A673 (cell line): ENCODE data around the gene ARMC12. TPM values are rescaled to one million over a fixed set of nuclear protein-coding genes. Genes with fewer than 3 reads are reported as not detected.

ENCODE experiments used
- BruUV-seq: library from RNA; stranded (reverse); fragments of 400-500 nt; replicated peaks from 2 replicates; lab custom pipeline; 2021; lab: Mats Ljungman, UMichigan
- CTCF ChIA-PET: fragments of 300-600 bp; sonication (Branson Sonifier 250); formaldehyde crosslinking; loops from one replicate; lab custom pipeline; 2022; ENCODE audit warnings: antibody characterized with exemption; lab: Charles Lee
- POLR2A ChIA-PET: fragments of 300-600 bp; sonication (Branson Sonifier 250); formaldehyde crosslinking; loops from one replicate; lab custom pipeline; 2022; ENCODE audit warnings: antibody characterized with exemption; ENCODE audit not compliant: low non-redundant PET; lab: Charles Lee
- DNase-seq: peaks from one replicate; pipeline ENCODE4 v3.0.0-alpha.2; 2015; ENCODE audit warnings: low spot score
- H3K27ac ChIP-seq: fragments of 200-600 bp; sonication (generic); 2 replicates; pipeline ENCODE4 v1.5.1; 2016; ENCODE audit warnings: mixed run types, low read depth, mild to moderate bottlenecking, mixed read lengths, antibody characterized with exemption, low read length; ENCODE audit not compliant: poor library complexity, severe bottlenecking
- H3K27me3 ChIP-seq: fragments of 200-600 bp; sonication (generic); replicated peaks from 2 replicates; pipeline ENCODE4 v1.6.1; 2017; ENCODE audit warnings: mixed run types, low read depth, mild to moderate bottlenecking, mixed read lengths, antibody characterized with exemption, low read length; ENCODE audit not compliant: insufficient read depth, poor library complexity
- H3K36me3 ChIP-seq: fragments of 200-600 bp; sonication (generic); 2 replicates; pipeline ENCODE4 v1.6.1; 2016; ENCODE audit warnings: mixed run types, mild to moderate bottlenecking, mixed read lengths, antibody characterized with exemption, low read length; ENCODE audit not compliant: insufficient read depth, poor library complexity, severe bottlenecking
- H3K4me1 ChIP-seq: fragments of 200-600 bp; sonication (generic); 2 replicates; pipeline ENCODE4 v1.6.1; 2017; ENCODE audit warnings: mixed run types, mild to moderate bottlenecking, mixed read lengths, antibody characterized with exemption, low read length; ENCODE audit not compliant: insufficient read depth, poor library complexity, severe bottlenecking
- H3K4me3 ChIP-seq: fragments of 200-600 bp; sonication (generic); 2 replicates; pipeline ENCODE4 v1.5.1; 2016; ENCODE audit warnings: low read depth, mixed run types, mild to moderate bottlenecking, mixed read lengths, low read length; ENCODE audit not compliant: poor library complexity, severe bottlenecking
- H3K9me3 ChIP-seq: fragments of 200-600 bp; sonication (generic); 2 replicates; pipeline ENCODE4 v1.6.1; 2016; ENCODE audit warnings: mixed run types, low read depth, mild to moderate bottlenecking, mixed read lengths, antibody characterized with exemption, low read length; ENCODE audit not compliant: poor library complexity, severe bottlenecking
- EZH2 ChIP-seq: fragments of 200-600 bp; sonication (generic); IDR thresholded peaks from 2 replicates; pipeline ENCODE4 v1.6.1; 2017; ENCODE audit warnings: borderline replicate concordance, low read depth, mild to moderate bottlenecking, mixed read lengths, antibody characterized with exemption, low read length; ENCODE audit not compliant: poor library complexity, severe bottlenecking
- intact Hi-C: fragments of 100-400 bp; cut with micrococcal nuclease; formaldehyde crosslinking; loops from one replicate; pipeline ENCODE4 v1.10.0; 2022; ENCODE audit not compliant: unreplicated experiment
- total RNA-seq: library from RNA; stranded (reverse); gene quantifications from 2 replicates; pipeline ENCODE4 v1.2.3, GENCODE V29; 2021
- TF ChIP-seq, protein P1 (sequence below): fragments of 300-800, 200-600 bp; sonication (generic); conservative IDR thresholded peaks from 2 replicates; pipeline ENCODE4 v1.5.1; 2017; ENCODE audit warnings: low read depth, mild to moderate bottlenecking, antibody characterized with exemption, low read length, moderate library complexity, mixed read lengths

Gene ARMC12
- total RNA-seq, 1 experiment from 2014 or later = 1.0 TPM

DNA sequence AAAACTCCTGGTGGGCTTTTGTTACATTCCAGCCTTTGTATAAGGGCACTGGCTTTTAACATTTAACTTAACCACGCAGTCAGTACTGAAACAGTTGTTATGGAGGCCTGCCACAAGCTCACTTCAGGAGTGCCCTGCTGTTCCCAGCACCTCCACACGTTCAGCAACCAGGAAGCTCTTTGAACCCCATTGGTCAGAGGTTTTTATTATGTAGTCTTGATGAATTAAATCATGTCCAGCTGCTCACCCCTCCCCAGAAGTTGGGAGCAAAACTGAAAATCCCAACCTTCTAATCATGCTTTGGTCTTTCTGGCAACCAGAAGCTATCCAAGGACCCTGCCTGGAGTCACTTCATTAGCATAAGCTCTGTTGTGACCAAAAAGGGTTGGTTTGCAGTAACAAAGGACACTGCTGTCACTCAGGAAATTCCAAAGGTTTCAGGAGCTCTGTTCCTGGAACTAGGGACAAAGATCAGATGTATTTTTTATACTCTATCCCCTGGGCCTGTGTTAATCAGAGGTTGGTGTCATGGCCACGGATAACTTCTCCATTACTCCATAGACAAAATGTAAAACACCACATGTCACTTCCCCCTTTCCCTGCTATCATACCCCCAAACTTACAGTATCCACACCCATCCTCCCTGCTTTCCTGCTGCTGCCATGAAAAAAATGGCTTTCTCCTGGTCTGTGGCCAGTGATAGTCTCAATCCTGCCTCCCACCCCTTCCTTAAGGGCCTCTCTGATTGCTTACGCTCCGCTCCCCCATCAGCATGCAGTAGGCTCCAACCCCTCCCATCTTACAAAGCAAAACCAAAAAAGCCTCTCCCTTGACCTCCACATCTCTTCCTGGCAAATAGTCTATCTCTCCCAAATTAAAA is 3.1 kb downstream of the ARMC12 start:
- Histone ChIP-seq H3K36me3 (no peaks in the 10 kb centered on the region), H3K9me3 (no peaks in the 10 kb centered on the region), H3K27ac (peak overlapping the region; percentile 28), H3K27me3 (no peaks in the 10 kb centered on the region), H3K4me3 (no peak overlapping the region), H3K4me1 (peaks cover 7% of the 10 kb centered on the region)
- DNase-seq = peak; percentile 36
- no TSS peak for BruUV-seq
- ChIA-PET POLR2A (no interaction called here), CTCF (interaction anchor here (0.5 to 1.6 kb wide), 4 partner anchors 15 to 217 kb away, joined by 3 to 7 read pairs (median 4); no protein-coding TSS in a partner anchor)
- intact Hi-C loops = loop anchor here (10.0 kb wide), 1 partner anchor 355 kb away; no protein-coding TSS in a partner anchor
- TF ChIP-seq, protein P1, sequence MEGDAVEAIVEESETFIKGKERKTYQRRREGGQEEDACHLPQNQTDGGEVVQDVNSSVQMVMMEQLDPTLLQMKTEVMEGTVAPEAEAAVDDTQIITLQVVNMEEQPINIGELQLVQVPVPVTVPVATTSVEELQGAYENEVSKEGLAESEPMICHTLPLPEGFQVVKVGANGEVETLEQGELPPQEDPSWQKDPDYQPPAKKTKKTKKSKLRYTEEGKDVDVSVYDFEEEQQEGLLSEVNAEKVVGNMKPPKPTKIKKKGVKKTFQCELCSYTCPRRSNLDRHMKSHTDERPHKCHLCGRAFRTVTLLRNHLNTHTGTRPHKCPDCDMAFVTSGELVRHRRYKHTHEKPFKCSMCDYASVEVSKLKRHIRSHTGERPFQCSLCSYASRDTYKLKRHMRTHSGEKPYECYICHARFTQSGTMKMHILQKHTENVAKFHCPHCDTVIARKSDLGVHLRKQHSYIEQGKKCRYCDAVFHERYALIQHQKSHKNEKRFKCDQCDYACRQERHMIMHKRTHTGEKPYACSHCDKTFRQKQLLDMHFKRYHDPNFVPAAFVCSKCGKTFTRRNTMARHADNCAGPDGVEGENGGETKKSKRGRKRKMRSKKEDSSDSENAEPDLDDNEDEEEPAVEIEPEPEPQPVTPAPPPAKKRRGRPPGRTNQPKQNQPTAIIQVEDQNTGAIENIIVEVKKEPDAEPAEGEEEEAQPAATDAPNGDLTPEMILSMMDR = no peak
- no peak for TF ChIP-seq EZH2

GRCh38 chr6:35742842-35743241 is 6.0 kb downstream of the ARMC12 start:
- H3K4me1 ChIP-seq = peaks cover 7% of the 10 kb centered on the region
- no peak overlapping the region for H3K27ac ChIP-seq
- no peak for DNase-seq
- CTCF ChIA-PET = no interaction called here
- H3K36me3 ChIP-seq = no peaks in the 10 kb centered on the region
- BruUV-seq = no TSS peak
- TF ChIP-seq EZH2 = no peak
- TF ChIP-seq, protein P1 = no peak
- no peak overlapping the region for H3K4me3 ChIP-seq
- no peaks in the 10 kb centered on the region for H3K27me3 ChIP-seq
- intact Hi-C loops = no loop called here
- H3K9me3 ChIP-seq = no peaks in the 10 kb centered on the region
- POLR2A ChIA-PET = no interaction called here

DNA sequence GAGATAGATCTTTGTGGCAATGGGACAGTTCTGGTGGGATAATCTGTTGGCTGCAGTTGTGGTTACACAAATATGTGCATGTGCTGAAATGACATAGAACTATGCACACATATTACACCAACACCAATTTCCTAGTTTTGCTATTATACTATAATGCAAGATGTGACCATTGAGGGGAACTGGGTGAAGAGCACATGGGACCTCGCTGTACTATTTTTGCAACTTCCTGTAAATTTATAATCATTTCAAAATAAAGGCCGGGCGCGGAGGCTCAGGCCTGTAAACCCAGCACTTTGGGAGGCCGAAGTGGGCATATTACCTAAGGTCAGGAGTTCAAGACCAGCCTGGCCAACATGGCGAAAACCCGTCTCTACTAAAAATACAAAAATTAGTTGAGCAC is 8.7 kb downstream of the ARMC12 start:
- H3K4me3 ChIP-seq = no peak overlapping the region
- no peaks in the 10 kb centered on the region for H3K9me3 ChIP-seq
- H3K4me1 ChIP-seq = no peaks in the 10 kb centered on the region
- intact Hi-C loops = no loop called here
- no peaks in the 10 kb centered on the region for H3K36me3 ChIP-seq
- DNase-seq = no peak
- ChIA-PET POLR2A (no interaction called here), CTCF (no interaction called here)
- H3K27me3 ChIP-seq = no peaks in the 10 kb centered on the region
- H3K27ac ChIP-seq = no peak overlapping the region
- BruUV-seq = no TSS peak
- TF ChIP-seq, protein P1 = no peak
